IPS-18c (cell line): ENCODE measurements around the gene MUSTN1.

Experiments
- H3K4me3 ChIP-seq: 2 replicates; pipeline ENCODE4 v1.7.0; 2013; ENCODE audit warnings: low read depth, mild to moderate bottlenecking, low read length, moderate library complexity; ENCODE audit not compliant: insufficient read depth
- H3K9me3 ChIP-seq: one replicate; pipeline ENCODE4 v1.6.1; 2013; ENCODE audit warnings: mild to moderate bottlenecking, low read length, moderate library complexity; ENCODE audit not compliant: control insufficient read depth, insufficient read depth

The MUSTN1 gene

DNA sequence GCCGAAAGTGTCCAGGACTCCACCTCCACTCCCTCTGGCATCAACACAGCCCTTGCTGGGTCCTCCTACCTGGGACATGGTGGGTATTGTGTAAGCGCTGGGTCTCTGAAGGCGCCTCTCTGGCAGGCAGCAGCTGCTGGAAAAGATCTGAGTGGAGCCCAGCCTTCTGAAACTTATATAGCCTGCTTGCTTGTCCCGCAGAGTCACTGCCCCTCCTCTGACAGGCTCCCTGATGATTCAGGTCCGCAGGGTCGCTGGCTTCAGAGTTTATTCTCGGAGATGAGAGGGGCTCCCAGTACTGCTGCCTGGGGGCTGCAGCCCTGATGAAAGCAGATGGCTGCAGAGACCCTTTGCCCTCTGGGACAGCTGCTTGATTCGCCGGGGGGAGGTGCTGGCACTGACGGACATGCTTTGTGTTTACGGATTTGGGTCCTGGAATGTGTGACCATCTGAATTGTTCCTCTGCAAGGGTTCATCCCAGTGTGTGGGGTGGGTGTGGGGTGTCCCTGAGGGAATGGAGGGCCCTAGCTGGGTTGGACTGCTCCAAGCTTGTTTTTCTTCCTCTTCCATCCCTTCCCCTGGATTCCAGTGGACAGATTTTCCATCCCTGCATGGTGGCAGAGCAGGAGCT, at the start of gene MUSTN1:
Gene MUSTN1 (minus strand): TSS at position 149 of the 631 bp plus-strand sequence. CDS start 71 bp downstream, at position 78.
- Histone ChIP-seq H3K9me3 (no peaks in the 10 kb centered on the region), H3K4me3 (no peak within 1 kb of the TSS)

DNA sequence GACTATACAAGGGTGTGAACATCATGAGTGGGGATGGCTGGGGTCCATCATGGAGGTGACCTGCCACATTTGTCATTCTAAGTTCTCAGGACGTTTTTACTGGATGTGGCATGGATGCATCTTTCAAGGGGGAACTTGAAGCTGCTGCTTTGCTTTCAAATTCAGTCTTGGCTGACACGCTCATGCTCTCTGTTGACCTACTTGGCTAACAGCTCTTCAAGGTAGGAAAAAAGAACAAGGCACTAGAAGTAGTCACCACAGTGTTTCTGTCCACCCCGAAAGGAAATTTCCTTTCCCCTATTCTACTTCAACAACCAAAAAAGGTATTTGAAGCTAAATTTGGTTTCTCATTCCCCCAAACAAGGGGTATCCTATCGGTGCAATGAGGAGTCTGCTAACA, 47.6 kb upstream of the MUSTN1 start:
- Histone ChIP-seq H3K4me3 (no peak overlapping the region), H3K9me3 (no peaks in the 10 kb centered on the region)

DNA sequence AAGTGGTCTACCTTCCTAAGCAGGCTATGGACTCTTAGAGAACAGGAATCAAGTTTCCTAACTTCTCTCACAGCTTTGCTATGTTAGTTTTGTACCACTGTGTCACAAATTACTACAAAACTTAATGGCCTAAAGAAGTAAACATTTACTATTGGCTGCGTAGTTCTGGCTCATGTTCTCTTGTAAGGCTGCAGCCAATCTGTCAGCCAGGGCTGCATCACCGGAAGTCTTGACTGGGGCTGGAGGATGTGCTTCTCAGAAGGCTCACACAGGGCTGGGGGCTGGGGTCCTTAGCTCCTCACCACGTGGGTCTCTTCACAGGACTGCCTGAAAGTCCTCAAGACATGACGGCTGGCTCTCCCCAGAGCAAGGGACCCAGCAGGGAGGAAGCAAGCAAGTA, 47.1 kb upstream of the MUSTN1 start:
- H3K4me3 ChIP-seq, result no peak overlapping the region
- no peaks in the 10 kb centered on the region for H3K9me3 ChIP-seq

DNA sequence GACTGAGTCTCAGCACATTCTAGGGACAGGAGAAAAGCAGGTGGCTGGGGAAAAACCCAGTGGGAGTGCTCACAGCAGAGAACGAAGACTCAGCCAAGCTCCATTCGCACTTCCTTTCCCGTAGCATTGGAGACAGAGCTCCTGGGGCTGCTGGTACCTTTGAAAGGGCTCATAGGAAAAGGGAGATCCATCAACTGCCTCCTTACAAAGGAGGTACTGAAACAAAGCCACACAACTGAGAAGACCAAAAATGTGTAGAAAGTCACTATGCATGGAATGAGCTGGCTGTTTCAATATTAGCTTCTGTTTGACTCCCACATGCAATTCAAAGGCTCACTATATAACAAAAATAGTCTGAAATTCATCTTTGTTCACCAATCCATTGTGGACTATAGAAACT, 45.7 kb upstream of the MUSTN1 start:
- Histone ChIP-seq H3K9me3 (no peaks in the 10 kb centered on the region), H3K4me3 (no peak overlapping the region)

DNA sequence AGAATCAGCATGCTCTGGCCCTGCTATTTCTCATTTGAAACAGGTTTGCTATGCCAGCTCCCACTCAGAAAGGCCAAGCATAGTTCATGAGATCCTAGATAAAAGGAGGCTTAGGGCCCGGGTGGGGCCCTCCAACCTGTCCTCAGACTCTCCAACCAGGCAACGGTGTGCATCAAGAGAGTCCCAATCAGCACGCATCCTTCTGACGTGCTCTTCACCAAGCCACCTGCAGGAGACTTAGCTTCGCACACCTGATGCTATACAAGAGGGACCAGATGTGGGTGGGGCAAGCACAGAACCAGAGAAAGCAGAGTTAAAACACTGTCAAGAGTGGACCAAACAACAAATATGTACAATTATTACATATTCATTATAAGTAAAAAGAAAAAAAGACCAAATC, 45.2 kb upstream of the MUSTN1 start:
- Histone ChIP-seq H3K9me3 (no peaks in the 10 kb centered on the region), H3K4me3 (no peak overlapping the region)

DNA sequence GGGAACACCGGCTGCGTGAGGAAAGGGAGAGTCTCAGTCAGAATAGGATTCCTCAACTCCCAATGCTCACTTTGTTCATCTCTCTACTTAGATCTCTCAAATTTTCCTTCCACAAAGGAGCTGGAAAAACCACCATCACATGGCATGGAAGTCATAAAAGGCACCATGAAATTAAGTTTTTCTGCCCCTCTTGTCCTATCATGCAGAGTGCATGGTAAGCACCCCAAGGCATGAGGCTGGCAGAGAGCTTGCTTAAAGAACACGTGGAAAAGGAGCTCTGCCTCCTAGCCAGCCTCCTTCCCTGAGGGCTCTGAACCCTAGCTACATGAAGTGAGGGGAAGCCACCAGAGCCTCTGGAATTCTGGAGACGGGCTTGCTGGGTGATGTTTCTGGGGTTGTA, 44.8 kb upstream of the MUSTN1 start:
- Histone ChIP-seq H3K9me3 (no peaks in the 10 kb centered on the region), H3K4me3 (no peak overlapping the region)

DNA sequence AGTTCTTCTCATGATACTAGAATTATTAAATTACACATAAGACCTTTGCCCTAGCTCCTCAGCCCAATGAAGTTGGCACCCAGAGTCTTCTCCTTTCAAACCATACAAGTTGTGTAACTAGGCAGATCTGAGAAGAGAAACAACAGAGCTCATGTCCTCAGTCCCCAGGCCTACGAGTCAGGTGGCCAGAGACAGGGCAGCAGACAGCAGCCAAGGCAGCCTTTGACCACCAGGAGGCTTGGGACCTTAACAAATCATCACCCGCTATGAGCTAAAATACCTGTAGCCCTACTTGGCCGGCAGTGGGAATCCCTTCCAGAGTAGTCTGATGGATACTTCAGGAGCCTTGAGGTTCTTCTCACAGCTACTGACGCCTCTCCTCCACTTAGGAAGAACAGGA, 44.3 kb upstream of the MUSTN1 start:
- Histone ChIP-seq H3K9me3 (no peaks in the 10 kb centered on the region), H3K4me3 (no peak overlapping the region)

DNA sequence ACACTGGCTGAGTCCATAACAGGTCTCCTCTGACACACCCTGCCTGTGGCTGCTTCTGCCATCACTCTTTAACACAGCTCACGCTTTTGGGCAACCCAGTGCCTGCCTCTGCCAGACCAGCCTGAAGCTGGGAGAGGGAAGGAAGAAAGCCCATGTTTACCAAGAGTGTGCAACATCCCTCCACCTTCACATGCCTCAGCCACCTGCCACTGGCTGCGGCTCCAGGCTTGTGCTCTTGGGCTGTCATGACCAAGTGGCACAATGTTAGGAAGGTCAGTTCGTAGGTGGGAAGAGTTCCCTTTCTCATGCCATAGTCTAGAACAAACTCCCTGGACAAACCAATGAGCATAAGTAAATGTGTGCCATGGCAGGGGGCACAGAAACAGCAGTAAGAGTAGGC, 42.3 kb upstream of the MUSTN1 start:
- Histone ChIP-seq H3K4me3 (no peak overlapping the region), H3K9me3 (no peaks in the 10 kb centered on the region)

DNA sequence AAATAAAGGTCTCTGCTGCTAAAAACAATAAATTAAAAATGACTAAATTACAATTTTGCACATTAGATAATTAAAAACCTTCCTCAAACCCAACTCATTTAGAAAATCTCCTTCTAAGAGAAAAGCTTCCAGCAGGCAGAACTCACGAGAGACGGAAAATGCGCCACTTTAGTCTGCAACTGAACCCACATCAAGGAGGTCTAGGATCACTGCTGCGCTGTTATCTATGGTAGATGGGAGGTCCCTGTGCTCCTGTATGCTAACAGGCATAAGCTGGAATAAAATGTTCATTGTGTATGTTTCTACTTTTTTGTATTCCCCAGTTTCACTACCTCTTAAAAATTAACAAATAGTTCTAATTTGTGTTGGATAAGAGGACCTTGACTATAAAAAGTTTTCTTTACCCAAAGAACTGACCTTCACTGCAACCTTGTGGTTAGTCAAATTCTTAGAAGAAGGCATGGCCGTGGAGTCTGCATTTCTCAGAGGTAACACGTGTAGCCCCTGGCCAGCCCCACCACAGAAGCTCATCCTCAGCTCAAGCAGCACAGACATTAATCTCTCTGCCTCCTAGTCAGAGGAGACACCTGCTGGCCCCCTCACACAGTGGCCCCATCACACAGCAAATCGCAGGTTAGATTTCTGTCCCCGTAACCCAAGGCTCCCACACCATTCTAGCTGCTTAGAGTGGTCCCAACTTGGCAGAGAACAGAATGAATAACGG, 40.2 kb upstream of the MUSTN1 start:
- H3K9me3 ChIP-seq, result no peaks in the 10 kb centered on the region
- no peak overlapping the region for H3K4me3 ChIP-seq

DNA sequence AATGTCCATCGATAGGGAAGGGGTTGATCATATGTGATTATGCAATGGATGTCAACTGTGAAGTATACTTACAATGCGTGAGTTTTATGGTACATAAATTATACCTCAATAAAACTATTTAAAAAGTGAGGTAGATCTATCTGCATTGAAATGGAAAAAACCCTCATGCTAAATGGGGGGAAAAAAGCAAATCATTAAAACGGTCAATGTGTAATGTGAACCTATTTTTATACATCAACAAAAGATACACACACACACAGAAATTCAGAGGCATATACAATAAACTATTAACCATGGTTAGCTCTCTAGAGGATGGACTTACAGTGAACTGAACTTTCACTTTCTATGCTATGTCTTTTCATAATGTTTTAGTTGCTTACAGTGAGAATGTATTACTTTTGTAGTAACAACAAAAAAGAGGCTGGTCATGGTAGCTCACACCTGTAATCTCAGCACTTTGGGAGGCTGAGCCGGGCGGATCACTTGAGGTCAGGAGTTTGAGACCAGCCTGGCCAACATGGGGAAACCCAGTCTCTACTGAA, 39.4 kb upstream of the MUSTN1 start:
- Histone ChIP-seq H3K4me3 (no peak overlapping the region), H3K9me3 (no peaks in the 10 kb centered on the region)

DNA sequence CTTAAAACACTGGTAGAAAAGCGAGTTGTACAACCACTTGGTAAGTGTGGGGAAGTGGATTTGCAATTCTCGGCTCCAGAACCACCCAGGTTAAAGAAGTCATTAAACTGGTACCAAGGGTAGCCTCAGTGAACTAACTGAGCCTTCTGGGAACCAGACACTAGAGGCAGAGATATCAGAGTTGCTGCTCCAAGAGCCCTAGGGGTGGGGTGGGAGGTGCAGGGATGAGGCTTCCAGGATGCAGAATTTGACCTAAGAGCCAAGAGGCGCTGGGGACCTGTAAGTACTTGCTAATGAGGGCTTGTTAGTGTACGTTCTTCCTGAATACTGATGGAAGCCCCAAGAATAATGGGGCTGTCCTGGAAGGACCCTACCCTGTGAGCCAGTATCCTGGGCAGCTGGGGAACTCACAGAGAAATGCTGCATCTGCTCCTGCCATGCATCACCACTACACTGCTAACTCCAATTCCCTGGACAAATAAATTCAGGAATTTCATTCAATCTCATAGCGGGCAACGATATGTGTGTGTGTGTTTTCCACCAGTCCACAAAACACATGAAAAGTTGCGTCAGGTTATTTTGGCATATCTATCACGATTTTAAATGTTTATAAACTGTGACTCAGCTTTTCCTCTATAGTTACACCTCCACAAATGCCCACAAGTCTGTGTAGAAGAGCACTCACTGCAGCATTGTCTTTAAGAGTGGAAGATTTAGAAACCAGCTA, 38.8 kb upstream of the MUSTN1 start:
- H3K9me3 ChIP-seq, result no peaks in the 10 kb centered on the region
- H3K4me3 ChIP-seq, result no peak overlapping the region

DNA sequence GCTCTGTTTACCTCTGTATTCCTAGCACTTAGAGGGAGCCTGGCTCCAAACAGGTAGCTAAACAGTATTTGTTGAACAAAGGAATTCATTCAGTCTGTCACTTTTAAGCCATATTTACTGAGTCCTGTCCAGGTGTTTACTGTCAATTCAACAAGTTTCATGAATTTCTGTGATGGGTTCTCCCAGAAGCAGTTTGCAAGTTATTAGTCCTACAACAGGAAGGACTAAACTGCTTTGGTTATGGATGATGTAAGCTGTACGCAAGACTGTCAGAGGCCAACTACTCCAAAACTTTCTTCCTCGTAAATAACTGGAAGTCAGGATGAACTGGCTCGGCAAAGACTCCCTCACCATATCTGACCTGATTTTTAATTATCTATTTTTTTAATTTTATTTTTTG, 37.4 kb upstream of the MUSTN1 start:
- H3K9me3 ChIP-seq, result no peaks in the 10 kb centered on the region
- H3K4me3 ChIP-seq, result no peak overlapping the region

DNA sequence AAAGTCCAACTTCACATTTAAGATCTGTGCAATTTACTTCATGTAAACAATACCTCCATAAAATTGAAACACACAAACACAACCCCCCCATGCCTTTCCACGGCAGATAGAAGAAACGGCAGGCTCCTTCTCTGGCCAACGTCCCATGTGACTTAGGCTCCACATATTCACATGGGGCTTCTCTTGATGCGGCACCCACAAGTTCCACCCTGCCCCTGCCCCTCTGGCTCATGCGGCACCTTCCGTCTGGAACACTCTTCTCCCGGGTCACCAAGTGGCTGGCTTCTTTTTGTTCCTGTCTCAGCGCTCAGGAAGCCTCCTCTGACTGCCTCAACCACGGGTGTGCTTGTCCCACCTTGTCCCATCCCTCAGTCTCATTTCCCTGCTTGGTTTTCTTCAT, 36.9 kb upstream of the MUSTN1 start:
- Histone ChIP-seq H3K4me3 (no peak overlapping the region), H3K9me3 (no peaks in the 10 kb centered on the region)

DNA sequence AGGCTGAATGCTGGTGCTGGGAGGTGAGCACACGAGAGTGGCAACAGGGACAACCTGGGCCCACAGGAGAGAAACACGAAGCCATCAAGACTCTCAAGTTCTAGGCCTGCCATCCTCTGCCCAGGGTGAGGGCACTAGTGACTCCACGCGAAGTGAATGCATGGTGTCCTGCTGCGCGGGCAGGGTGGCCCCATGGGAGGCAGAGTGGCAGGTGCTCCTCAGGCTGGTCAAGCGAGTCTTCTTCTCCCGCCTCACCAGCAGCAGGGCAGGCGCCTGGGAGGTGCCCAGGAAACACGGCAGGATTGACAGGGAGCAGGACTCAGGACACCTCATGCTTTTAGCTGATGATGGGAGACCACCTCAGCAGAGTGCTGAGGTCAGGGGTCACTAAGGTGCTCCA, 35.7 kb upstream of the MUSTN1 start:
- Histone ChIP-seq H3K9me3 (no peaks in the 10 kb centered on the region), H3K4me3 (no peak overlapping the region)

DNA sequence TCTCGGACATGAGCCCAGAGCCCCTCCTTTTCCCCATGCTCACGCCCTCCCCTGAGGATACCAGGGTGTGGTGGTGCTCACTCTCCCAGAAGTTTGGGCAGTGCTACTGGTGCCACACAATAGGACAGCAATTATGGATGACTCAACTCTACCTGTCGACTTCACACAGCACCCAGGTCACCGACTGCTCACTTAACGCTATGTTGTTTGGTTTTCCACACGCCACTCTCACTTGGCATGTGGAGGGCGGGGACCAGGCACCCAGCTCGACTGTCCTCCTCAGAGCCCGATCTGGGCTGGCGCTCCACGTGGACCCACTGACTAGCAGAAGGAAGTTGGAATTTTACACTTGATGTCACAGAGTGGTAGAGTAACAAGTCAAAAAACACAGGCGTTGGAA, 31.6 kb upstream of the MUSTN1 start:
- H3K9me3 ChIP-seq, result peaks cover 5% of the 10 kb centered on the region

DNA sequence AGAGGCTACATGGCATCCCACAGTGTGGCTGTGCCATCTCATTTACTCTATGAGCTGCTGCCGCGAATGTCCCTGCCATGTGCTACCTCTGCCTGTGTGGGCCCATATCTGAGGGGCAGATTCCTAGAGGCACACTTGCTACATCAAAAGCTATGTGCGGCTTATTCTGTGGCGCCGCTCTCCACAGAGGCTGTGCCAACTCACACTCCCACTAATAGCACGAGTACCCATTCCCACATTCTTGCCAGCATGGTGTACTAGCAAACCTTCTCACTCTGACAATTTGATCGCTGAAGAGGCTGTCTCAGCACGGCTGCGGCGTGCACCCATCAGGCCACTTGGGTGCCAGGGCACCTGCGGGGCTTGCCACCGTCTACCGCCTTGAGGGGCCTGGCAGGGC, 31.2 kb upstream of the MUSTN1 start:
- Histone ChIP-seq H3K4me3 (no peak overlapping the region), H3K9me3 (peaks cover 7% of the 10 kb centered on the region)

More for the DNA sequence above, 31.6 kb upstream of the MUSTN1 start:
- H3K4me3 ChIP-seq, result no peak overlapping the region

DNA sequence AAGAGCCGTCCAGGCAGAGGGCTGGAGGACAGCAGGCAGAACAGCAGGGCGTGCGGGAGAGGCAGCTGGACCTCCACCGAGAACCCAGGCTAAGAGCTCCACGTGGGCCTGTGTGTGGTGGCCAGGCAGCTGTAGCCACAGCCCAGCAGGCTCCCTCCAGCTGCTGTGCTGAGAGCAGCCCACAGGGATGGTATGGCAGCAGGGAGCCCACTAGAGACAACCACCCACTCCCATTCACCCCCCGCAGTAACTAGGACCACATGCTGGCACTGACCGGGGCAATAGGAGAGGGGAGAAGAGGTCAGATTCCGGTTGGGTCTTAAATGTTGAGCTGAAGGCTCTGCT, 25.6 kb upstream of the MUSTN1 start:
- H3K9me3 ChIP-seq, result peaks cover 7% of the 10 kb centered on the region
- H3K4me3 ChIP-seq, result no peak overlapping the region
